K562 (cell line): Measurements from ENCODE around the gene SLC1A7. TPM values are rescaled to one million over a fixed set of nuclear protein-coding genes. Genes with fewer than 3 reads are reported as not detected.
A peak's percentile ranks its signal among the peaks of the same experiment; 100 is the strongest.

Experiments used
- ARHGAP35 ChIP-seq: fragments of 450-650 bp; IDR thresholded peaks from 2 replicates; pipeline ENCODE4 v1.6.1; 2018; ENCODE audit not compliant: partially characterized antibody
- CBX1 ChIP-seq: sonication (generic); IDR thresholded peaks from 2 replicates; pipeline ENCODE4 v1.6.1; 2016; ENCODE audit warnings: antibody characterized with exemption, low read depth, mild to moderate bottlenecking
- CHAMP1 ChIP-seq: fragments of 450-650 bp; IDR thresholded peaks from 2 replicates; pipeline ENCODE4 v1.6.1; 2016; ENCODE audit warnings: mild to moderate bottlenecking
- CHD1 ChIP-seq: fragments of 200-600 bp; sonication (generic); IDR thresholded peaks from one replicate; pipeline ENCODE4 v1.6.1; 2012; ENCODE audit warnings: mild to moderate bottlenecking, moderate library complexity, low read length, inconsistent platforms
- CHD2 ChIP-seq: IDR thresholded peaks from 2 replicates; pipeline ENCODE4 v1.6.1; 2011; ENCODE audit warnings: low read depth, low read length
- HNRNPUL1 ChIP-seq: fragments of 200-400 bp; formaldehyde crosslinking; IDR thresholded peaks from 2 replicates; pipeline ENCODE4 v1.6.1; 2017; ENCODE audit warnings: low read length
- IFI16 ChIP-seq: fragments of 250-450 bp; sonication (Bioruptor Pico); IDR thresholded peaks from 2 replicates; pipeline ENCODE4 v2.1.2; 2022; ENCODE audit warnings: mild to moderate bottlenecking, inconsistent platforms
- KLF10 ChIP-seq: fragments of 250-450 bp; sonication (Bioruptor Pico); IDR thresholded peaks from 2 replicates; pipeline ENCODE4 v1.6.1; 2021; ENCODE audit warnings: matching md5 sums
- KLF13 ChIP-seq: fragments of 450-650 bp; IDR thresholded peaks from 2 replicates; pipeline ENCODE4 v1.6.1; 2016; ENCODE audit warnings: missing genetic modification characterization, low read depth, mild to moderate bottlenecking, missing compliant biosample characterization, moderate library complexity, borderline replicate concordance
- MAFG ChIP-seq: fragments of 450-650 bp; conservative IDR thresholded peaks from 2 replicates; pipeline ENCODE4 v1.6.1; 2016; ENCODE audit warnings: missing genetic modification characterization, missing compliant biosample characterization
- MITF ChIP-seq: IDR thresholded peaks from 2 replicates; pipeline ENCODE4 v1.6.1; 2014; ENCODE audit warnings: antibody characterized with exemption
- NCOA6 ChIP-seq: fragments of 450-650 bp; IDR thresholded peaks from 2 replicates; pipeline ENCODE4 v1.6.1; 2017; ENCODE audit warnings: mild to moderate bottlenecking
- NFATC3 ChIP-seq: fragments of 450-650 bp; IDR thresholded peaks from 2 replicates; pipeline ENCODE4 v1.6.1; 2017; ENCODE audit warnings: mild to moderate bottlenecking
- NR1H2 ChIP-seq: sonication (generic); formaldehyde crosslinking; IDR thresholded peaks from 2 replicates; pipeline ENCODE4 v1.4.0; 2020; ENCODE audit warnings: mild to moderate bottlenecking, missing genetic modification reagents
- PBX2 ChIP-seq, 2 experiments: IDR thresholded peaks in 1 of 2; conservative IDR thresholded peaks in 1 of 2; 2 replicates each; pipeline ENCODE4 v1.6.1; 2016; ENCODE audit warnings: low read depth in 2 of 2, mild to moderate bottlenecking in 1 of 2, missing compliant biosample characterization in 1 of 2, missing genetic modification characterization in 1 of 2, moderate library complexity in 1 of 2
- PHTF2 ChIP-seq: fragments of 250-450 bp; sonication (Bioruptor Pico); IDR thresholded peaks from 2 replicates; pipeline ENCODE4 v1.5.0; 2021; ENCODE audit warnings: mild to moderate bottlenecking
- PURB ChIP-seq: sonication (generic); formaldehyde crosslinking; IDR thresholded peaks from 2 replicates; pipeline ENCODE4 v1.9.0; 2021; ENCODE audit warnings: low read depth, mild to moderate bottlenecking, missing genetic modification reagents
- SAFB ChIP-seq: fragments of 200-400 bp; formaldehyde crosslinking; IDR thresholded peaks from 2 replicates; pipeline ENCODE4 v1.6.1; 2017; ENCODE audit warnings: low read depth, low read length, borderline replicate concordance
- SAFB2 ChIP-seq: fragments of 200-400 bp; formaldehyde crosslinking; IDR thresholded peaks from 2 replicates; pipeline ENCODE4 v1.6.1; 2018; ENCODE audit warnings: borderline replicate concordance, low read length, low read depth, moderate library complexity; ENCODE audit not compliant: severe bottlenecking
- TEAD2 ChIP-seq: fragments of 450-650 bp; IDR thresholded peaks from 2 replicates; pipeline ENCODE4 v1.6.1; 2016; ENCODE audit warnings: missing genetic modification characterization, control low read depth, missing compliant biosample characterization
- ZNF174 ChIP-seq: fragments of 250-450 bp; sonication (Bioruptor Pico); IDR thresholded peaks from 2 replicates; pipeline ENCODE4 v1.4.0; 2020; ENCODE audit warnings: mild to moderate bottlenecking
- polyA plus RNA-seq, 8 experiments: library from polyadenylated mRNA; depleted of rRNA in 4 of 8; stranded (reverse) in 5 of 8; unstranded in 3 of 8; fragments of >200 nt; fragmentation: Nextera tagmentation in 2 of 8; fragmentation: Illumina TruSeq in 1 of 8; extraction: Ambion mirVana in 2 of 8; extraction: Trizol in 1 of 8; gene quantifications; 2 replicates each; pipeline versions ENCODE4 v1.2.1 to v1.2.3, GENCODE V29; 2011 to 2014; ENCODE audit warnings: inconsistent platforms in 1 of 8, missing spikeins in 1 of 8
- total RNA-seq, 7 experiments: library from RNA; depleted of rRNA in 6 of 7; stranded (reverse); fragments of >200 nt in 6 of 7; fragmentation: Illumina TruSeq in 2 of 7; extraction: Trizol in 2 of 7; gene quantifications; 2 replicates each; pipeline versions ENCODE4 v1.2.1 to v1.2.3, GENCODE V29; 2011 to 2021; ENCODE audit warnings: low replicate concordance in 1 of 7

SLC1A7 gene
- total and polyA plus RNA-seq, 9 of the 15 experiments (the other 6 are each of a cell fraction or from before 2014, with no cell fraction given), result 0.07 TPM; not detected in 8

GRCh38 chr1:53183095-53183990 lies 40.9 kb upstream of the SLC1A7 start (continued):
- no peak for TF ChIP-seq KLF10 (CRISPR knock-in tag)
- no peak for TF ChIP-seq HNRNPUL1
- TF ChIP-seq PBX2 (CRISPR knock-in tag; IDR thresholded peaks at IDR 0.05; ENCODE audit: low read depth), result no peak
- TF ChIP-seq PBX2 (tag; conservative IDR thresholded peaks at IDR 0.05; ENCODE audit: low read depth), result peak; percentile 58
- no peak for TF ChIP-seq CHD1
- no peak for TF ChIP-seq SAFB2
- TF ChIP-seq TEAD2, result no peak
- TF ChIP-seq KLF13 (tag), result no peak
- TF ChIP-seq NFATC3, result 0 out of 2 replicates have a peak, but pooled peaks have one; percentile 9
- no peak for TF ChIP-seq ZNF174 (CRISPR knock-in tag)
- no peak for TF ChIP-seq NR1H2 (CRISPR knock-in tag)
- TF ChIP-seq CHAMP1, result no peak
- no peak for TF ChIP-seq MAFG (tag)
- TF ChIP-seq PHTF2 (CRISPR knock-in tag), result no peak
- TF ChIP-seq PURB (CRISPR knock-in tag), result no peak
- TF ChIP-seq SAFB, result no peak
- TF ChIP-seq CHD2, result no peak
- TF ChIP-seq MITF, result no peak
- TF ChIP-seq CBX1, result no peak
- no peak for TF ChIP-seq IFI16 (CRISPR knock-in tag)
- no peak for TF ChIP-seq ARHGAP35
- TF ChIP-seq NCOA6, result no peak
